ENCODE measurements around the gene MYO7A.

The MYO7A gene

GRCh38 chr11:77188633-77189491, 60.8 kb downstream of the MYO7A start:
- DNase-seq = no peak

GRCh38 chr11:77189588-77190210, 61.7 kb downstream of the MYO7A start:
- DNase-seq = no peak

GRCh38 chr11:77190331-77191075, 62.5 kb downstream of the MYO7A start:
- DNase-seq = no peak

GRCh38 chr11:77191429-77191822, 63.4 kb downstream of the MYO7A start:
- no peak for DNase-seq

DNA sequence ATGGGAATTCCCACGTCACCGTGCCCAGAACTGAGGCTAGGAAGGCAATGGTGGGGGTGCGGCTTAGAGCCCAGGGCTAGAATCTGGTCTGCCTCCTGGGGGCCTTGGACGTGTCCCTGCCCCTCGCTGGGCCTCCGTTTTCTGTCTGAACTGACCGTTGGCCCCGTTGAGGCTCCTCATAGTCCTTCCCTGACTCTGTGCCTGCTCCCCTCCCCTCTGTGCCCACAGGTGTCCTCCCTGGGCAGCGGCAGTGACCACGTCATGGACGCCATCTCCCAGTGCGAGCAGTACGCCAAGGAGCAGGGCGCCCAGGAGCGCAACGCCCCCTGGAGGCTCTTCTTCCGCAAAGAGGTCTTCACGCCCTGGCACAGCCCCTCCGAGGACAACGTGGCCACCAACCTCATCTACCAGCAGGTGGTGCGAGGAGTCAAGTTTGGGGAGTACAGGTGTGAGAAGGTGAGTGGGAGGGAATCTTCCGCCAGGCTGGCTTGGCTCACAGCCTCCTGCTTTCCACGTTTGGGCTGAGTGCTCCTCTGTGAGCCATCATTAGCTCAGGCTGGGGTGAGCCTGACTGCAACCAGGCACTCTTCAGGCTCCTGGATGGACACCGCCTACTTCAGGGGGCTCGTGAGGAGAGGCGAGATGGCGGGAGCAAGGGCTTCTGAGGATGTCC, 63.9 kb downstream of the MYO7A start:
- no peak for DNase-seq

GRCh38 chr11:77193167-77193566, 65.1 kb downstream of the MYO7A start:
- DNase-seq = no peak

- no peak for DNase-seq
These were observed 66.1 kb downstream of the MYO7A start for GRCh38 chr11:77193911-77194830.

- DNase-seq = no peak
These were observed 67.2 kb downstream of the MYO7A start for GRCh38 chr11:77195071-77195755.

- DNase-seq = no peak
These were observed 68.9 kb downstream of the MYO7A start for GRCh38 chr11:77196961-77197360.

GRCh38 chr11:77197626-77198320, 69.7 kb downstream of the MYO7A start:
- DNase-seq = peak; percentile 20

DNA sequence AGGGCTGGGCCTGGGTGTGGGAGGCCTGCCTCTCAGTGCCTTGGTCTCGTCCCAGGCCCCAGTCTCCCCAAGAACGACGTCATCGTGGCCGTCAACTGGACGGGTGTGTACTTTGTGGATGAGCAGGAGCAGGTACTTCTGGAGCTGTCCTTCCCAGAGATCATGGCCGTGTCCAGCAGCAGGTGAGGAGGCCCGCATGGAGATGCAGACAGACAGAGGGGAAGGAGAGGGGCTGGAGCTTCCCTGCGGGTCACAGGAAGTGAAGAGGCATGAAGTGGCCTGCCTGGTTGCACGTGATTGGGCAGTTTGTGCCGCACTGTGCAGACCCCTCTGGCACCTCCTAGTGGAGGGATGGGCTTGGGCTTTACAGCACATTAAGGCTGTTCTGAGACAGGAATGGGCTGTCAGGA, 70.4 kb downstream of the MYO7A start:
- DNase-seq = peak; percentile 30

DNA sequence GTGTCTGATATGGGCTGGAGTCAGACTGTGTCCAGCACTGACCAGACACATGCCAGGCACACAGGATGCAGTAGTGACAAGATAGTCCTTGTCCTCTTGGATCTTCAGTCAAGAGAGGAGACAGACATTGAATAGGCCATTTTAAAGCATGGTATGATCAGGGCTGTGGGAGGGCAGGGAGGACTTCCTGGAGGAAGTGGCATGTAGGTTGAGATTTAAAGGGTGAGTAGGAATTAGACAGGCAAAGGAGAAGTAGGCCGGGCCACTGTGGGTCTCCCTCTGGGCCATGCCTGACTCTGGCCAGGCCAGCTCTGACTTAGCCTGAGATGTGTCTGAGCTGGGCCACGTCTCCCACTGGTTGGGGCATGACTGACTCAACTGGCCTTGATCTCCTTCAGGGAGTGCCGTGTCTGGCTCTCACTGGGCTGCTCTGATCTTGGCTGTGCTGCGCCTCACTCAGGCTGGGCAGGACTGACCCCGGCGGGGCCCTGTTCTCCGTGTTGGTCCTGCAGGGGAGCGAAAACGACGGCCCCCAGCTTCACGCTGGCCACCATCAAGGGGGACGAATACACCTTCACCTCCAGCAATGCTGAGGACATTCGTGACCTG, 71.2 kb downstream of the MYO7A start:
- DNase-seq = peak; percentile 19

- DNase-seq = peak; percentile 24
These were observed 72.6 kb downstream of the MYO7A start for GRCh38 chr11:77200351-77201268.

DNA sequence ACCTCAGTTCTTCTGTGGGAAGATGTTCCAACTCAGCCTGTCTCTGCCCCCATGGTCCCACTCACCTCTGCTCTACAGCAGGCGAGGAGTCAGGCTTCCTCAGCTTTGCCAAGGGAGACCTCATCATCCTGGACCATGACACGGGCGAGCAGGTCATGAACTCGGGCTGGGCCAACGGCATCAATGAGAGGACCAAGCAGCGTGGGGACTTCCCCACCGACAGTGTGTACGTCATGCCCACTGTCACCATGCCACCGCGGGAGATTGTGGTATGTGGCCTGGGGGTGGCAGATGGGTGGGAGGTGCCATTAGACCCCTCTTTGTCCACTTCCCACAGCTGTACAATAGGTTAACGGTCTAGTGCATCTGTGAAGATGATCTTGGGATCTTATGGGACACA, 73.3 kb downstream of the MYO7A start:
- DNase-seq = peak; percentile 17

GRCh38 chr11:77201991-77202841, 74.2 kb downstream of the MYO7A start:
- DNase-seq = peak; percentile 17

DNA sequence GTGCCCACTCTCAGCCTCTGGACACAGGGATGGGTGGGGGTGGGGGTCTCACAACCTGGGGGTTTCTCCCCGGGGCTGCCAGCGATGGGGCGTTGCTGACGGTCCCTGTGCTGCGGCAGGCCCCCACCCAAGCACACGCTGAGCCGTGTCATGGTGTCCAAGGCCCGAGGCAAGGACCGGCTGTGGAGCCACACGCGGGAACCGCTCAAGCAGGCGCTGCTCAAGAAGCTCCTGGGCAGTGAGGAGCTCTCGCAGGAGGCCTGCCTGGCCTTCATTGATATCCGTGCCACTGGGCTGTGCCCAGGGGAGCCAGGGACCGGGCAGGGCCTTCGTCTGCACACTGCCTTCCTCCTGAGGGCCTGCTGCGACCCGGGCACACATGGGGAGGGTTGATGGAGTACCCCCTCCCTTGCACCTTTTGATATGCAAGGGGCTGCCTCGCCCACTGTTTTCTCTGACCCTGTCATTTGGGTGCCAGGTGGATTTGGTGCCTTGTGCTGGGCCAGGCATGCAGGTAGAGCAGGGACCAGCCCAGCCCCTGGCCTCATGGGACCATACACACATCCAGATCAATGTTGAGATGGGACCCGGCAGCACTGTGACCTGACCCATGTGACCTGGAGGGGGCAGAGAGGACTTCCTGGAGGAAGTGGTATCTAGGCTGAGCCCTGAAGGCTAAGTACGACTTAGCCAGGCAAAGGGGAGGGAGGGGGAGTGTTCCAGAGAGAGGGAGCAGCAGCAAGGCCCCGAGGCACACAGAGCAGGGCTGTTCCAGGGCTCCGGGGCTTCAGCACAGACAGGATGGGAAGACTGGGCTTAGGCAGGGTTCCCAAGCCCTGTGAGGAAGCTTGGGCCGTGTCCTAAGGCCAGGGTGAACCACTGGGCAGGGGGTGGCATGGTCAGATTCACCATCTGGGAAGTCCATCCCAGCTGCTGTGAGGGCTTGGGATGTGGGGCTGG, 75.2 kb downstream of the MYO7A start:
- DNase-seq = peak; percentile 16
